ENCODE data around the gene KIF1B. TPM values are rescaled to one million over a fixed set of nuclear protein-coding genes. Genes with fewer than 3 reads are reported as not detected.
A peak's percentile ranks its signal among the peaks of the same experiment; 100 is the strongest.
"Not testable (repeated sequence)": the region's sequence is repeated elsewhere in the genome, so short reads cannot be mapped to it uniquely, and the experiment has no call there.

The KIF1B gene
- polyA plus RNA-seq, 1 donor = 23.8 TPM

- Histone ChIP-seq H3K27ac (ENCODE audit: low read length) (no peak overlapping the region), H3K36me3 (ENCODE audit: control insufficient read depth, insufficient read depth, low read length) (peaks cover 21% of the 10 kb centered on the region), H3K9me3 (ENCODE audit: control insufficient read depth, low read depth, low read length) (no peaks in the 10 kb centered on the region), H3K4me3 (ENCODE audit: low read length) (no peak overlapping the region), H3K27me3 (ENCODE audit: control insufficient read depth, insufficient read depth, low read length) (no peaks in the 10 kb centered on the region), H3K4me1 (ENCODE audit: control insufficient read depth, insufficient read depth, low read length) (no peaks in the 10 kb centered on the region)
- 100% methylated on average over 1 of the region's 2 CpGs for WGBS (ENCODE audit: insufficient coverage, low lambda C conversion rate)
- no peak for DNase-seq
Measured at GRCh38 chr1:10353693-10354092, 143.3 kb downstream of the KIF1B start.

- Histone ChIP-seq H3K27me3 (ENCODE audit: control insufficient read depth, insufficient read depth, low read length) (no peaks in the 10 kb centered on the region), H3K4me3 (ENCODE audit: low read length) (no peak overlapping the region), H3K9me3 (ENCODE audit: control insufficient read depth, low read depth, low read length) (no peaks in the 10 kb centered on the region), H3K36me3 (ENCODE audit: control insufficient read depth, insufficient read depth, low read length) (peaks cover 20% of the 10 kb centered on the region), H3K27ac (ENCODE audit: low read length) (no peak overlapping the region), H3K4me1 (ENCODE audit: control insufficient read depth, insufficient read depth, low read length) (no peaks in the 10 kb centered on the region)
- DNase-seq = no peak
- no CpG with 5 or more reads among the region's 1 CpG for WGBS (ENCODE audit: insufficient coverage, low lambda C conversion rate)
Measured at GRCh38 chr1:10360045-10360444, 149.7 kb downstream of the KIF1B start.

DNA sequence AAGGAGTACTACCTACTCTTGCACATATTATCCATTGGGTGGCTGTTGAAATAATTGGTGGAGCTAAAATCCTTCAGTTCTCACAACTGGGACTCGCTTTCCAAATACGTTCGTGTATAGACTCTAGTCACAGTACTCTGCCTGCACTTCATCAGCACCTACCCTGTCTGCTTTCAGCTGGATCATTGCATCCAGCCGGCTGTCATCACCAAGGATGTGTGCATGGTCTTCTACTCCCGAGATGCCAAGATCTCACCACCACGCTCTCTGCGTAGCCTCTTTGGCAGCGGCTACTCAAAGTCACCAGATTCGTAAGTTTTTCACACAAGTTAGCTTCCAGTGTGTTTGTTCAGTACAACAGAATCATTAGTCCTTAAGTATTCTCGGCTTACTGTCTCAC lies 151.1 kb downstream of the KIF1B start:
- Histone ChIP-seq H3K4me1 (ENCODE audit: control insufficient read depth, insufficient read depth, low read length) (no peaks in the 10 kb centered on the region), H3K9me3 (ENCODE audit: control insufficient read depth, low read depth, low read length) (no peaks in the 10 kb centered on the region), H3K27me3 (ENCODE audit: control insufficient read depth, insufficient read depth, low read length) (no peaks in the 10 kb centered on the region), H3K27ac (ENCODE audit: low read length) (no peak overlapping the region), H3K4me3 (ENCODE audit: low read length) (no peak overlapping the region), H3K36me3 (ENCODE audit: control insufficient read depth, insufficient read depth, low read length) (peaks cover 31% of the 10 kb centered on the region)
- no peak for DNase-seq
- WGBS (ENCODE audit: insufficient coverage, low lambda C conversion rate) = 100% methylated on average over 1 of the region's 10 CpGs

- 100% methylated on average over 2 of the region's 6 CpGs for WGBS (ENCODE audit: insufficient coverage, low lambda C conversion rate)
- Histone ChIP-seq H3K36me3 (ENCODE audit: control insufficient read depth, insufficient read depth, low read length) (peaks cover 41% of the 10 kb centered on the region), H3K9me3 (ENCODE audit: control insufficient read depth, low read depth, low read length) (no peaks in the 10 kb centered on the region), H3K4me1 (ENCODE audit: control insufficient read depth, insufficient read depth, low read length) (no peaks in the 10 kb centered on the region), H3K27me3 (ENCODE audit: control insufficient read depth, insufficient read depth, low read length) (no peaks in the 10 kb centered on the region), H3K4me3 (ENCODE audit: low read length) (no peak overlapping the region), H3K27ac (ENCODE audit: low read length) (no peak overlapping the region)
- no peak for DNase-seq
Measured at GRCh38 chr1:10368194-10368593, 157.8 kb downstream of the KIF1B start.

- Histone ChIP-seq H3K9me3 (ENCODE audit: control insufficient read depth, low read depth, low read length) (no peaks in the 10 kb centered on the region), H3K4me3 (ENCODE audit: low read length) (no peak overlapping the region), H3K27me3 (ENCODE audit: control insufficient read depth, insufficient read depth, low read length) (no peaks in the 10 kb centered on the region), H3K36me3 (ENCODE audit: control insufficient read depth, insufficient read depth, low read length) (peaks cover 57% of the 10 kb centered on the region), H3K4me1 (ENCODE audit: control insufficient read depth, insufficient read depth, low read length) (peaks cover 6% of the 10 kb centered on the region), H3K27ac (ENCODE audit: low read length) (no peak overlapping the region)
- 93% methylated on average over 3 of the region's 8 CpGs for WGBS (ENCODE audit: insufficient coverage, low lambda C conversion rate)
- no peak for DNase-seq
Measured at GRCh38 chr1:10374442-10374860, 164.1 kb downstream of the KIF1B start.

- H3K27ac ChIP-seq (ENCODE audit: low read length) = peak overlapping the region; percentile 5
- H3K9me3 ChIP-seq (ENCODE audit: control insufficient read depth, low read depth, low read length); H3K4me3 ChIP-seq (ENCODE audit: low read length); H3K27me3 ChIP-seq (ENCODE audit: control insufficient read depth, insufficient read depth, low read length); H3K4me1 ChIP-seq (ENCODE audit: control insufficient read depth, insufficient read depth, low read length): not testable (repeated sequence)
- H3K36me3 ChIP-seq (ENCODE audit: control insufficient read depth, insufficient read depth, low read length) = peaks cover 46% of the 10 kb centered on the region
- peak; percentile 27 to 42 for DNase-seq
- no CpG with 5 or more reads among the region's 14 CpGs for WGBS (ENCODE audit: insufficient coverage, low lambda C conversion rate)
Measured at GRCh38 chr1:10377365-10378029, 167.1 kb downstream of the KIF1B start.

DNA sequence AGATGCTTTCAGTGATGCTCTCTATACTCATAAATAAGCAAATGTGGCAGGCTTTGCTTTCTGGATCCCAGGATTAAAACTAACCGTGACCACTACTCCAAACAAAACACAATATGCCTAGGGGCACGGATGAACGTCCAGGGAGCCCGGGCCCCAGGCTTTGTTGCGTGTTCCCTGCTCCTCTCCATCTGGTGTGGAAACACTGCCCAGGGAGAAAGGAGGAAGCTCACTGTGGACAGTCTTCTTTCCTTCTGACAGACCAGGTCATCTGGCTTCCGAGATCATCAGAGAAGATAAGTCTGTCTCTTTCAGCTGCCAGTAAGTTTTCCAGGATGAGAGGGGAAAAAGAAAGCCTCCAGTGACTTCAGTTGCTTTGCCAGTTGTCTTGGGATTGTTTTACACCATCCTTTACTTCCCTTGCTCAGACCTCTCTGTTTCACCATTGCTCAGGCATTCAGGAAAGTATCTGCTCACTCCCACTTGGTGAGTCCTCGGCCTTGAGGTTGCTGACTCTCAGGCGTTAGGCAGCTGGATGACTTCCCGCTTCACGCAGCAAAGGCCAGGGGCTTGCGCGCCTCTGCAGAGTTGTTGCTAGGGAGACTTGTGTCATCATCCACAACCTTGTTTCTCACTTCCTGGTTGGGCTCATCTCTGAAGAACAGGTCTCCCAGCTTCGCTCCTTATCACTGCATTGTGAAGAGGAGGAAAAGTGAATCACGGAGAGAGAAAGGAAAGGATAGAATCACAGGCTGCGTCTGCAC lies 167.9 kb downstream of the KIF1B start:
- H3K27ac ChIP-seq (ENCODE audit: low read length) = peak overlapping the region; percentile 21
- H3K4me1 ChIP-seq (ENCODE audit: control insufficient read depth, insufficient read depth, low read length) = peaks cover 6% of the 10 kb centered on the region
- H3K36me3 ChIP-seq (ENCODE audit: control insufficient read depth, insufficient read depth, low read length) = peaks cover 46% of the 10 kb centered on the region
- 60% methylated on average over 2 of the region's 15 CpGs for WGBS (ENCODE audit: insufficient coverage, low lambda C conversion rate)
- peak; percentile 42 to 74 for DNase-seq
- no peaks in the 10 kb centered on the region for H3K9me3 ChIP-seq (ENCODE audit: control insufficient read depth, low read depth, low read length)
- H3K27me3 ChIP-seq (ENCODE audit: control insufficient read depth, insufficient read depth, low read length) = no peaks in the 10 kb centered on the region
- no peak overlapping the region for H3K4me3 ChIP-seq (ENCODE audit: low read length)

GRCh38 chr1:10379101-10379620 lies 168.8 kb downstream of the KIF1B start:
- Histone ChIP-seq H3K4me1 (ENCODE audit: control insufficient read depth, insufficient read depth, low read length) (peaks cover 6% of the 10 kb centered on the region), H3K36me3 (ENCODE audit: control insufficient read depth, insufficient read depth, low read length) (peaks cover 39% of the 10 kb centered on the region), H3K4me3 (ENCODE audit: low read length) (no peak overlapping the region), H3K9me3 (ENCODE audit: control insufficient read depth, low read depth, low read length) (no peaks in the 10 kb centered on the region), H3K27me3 (ENCODE audit: control insufficient read depth, insufficient read depth, low read length) (no peaks in the 10 kb centered on the region), H3K27ac (ENCODE audit: low read length) (no peak overlapping the region)
- WGBS (ENCODE audit: insufficient coverage, low lambda C conversion rate) = 100% methylated on average over 1 of the region's 10 CpGs
- DNase-seq = no peak

- no peak overlapping the region for H3K27ac ChIP-seq (ENCODE audit: low read length)
- WGBS (ENCODE audit: insufficient coverage, low lambda C conversion rate) = no CpG with 5 or more reads among the region's 6 CpGs
Measured at GRCh38 chr1:10379676-10380075, 169.3 kb downstream of the KIF1B start.

GRCh38 chr1:10380594-10381275 lies 170.4 kb downstream of the KIF1B start:
- no peak for DNase-seq
- H3K9me3 ChIP-seq (ENCODE audit: control insufficient read depth, low read depth, low read length) = no peaks in the 10 kb centered on the region
- no peak overlapping the region for H3K4me3 ChIP-seq (ENCODE audit: low read length)
- no CpG with 5 or more reads among the region's 5 CpGs for WGBS (ENCODE audit: insufficient coverage, low lambda C conversion rate)
- peaks cover 6% of the 10 kb centered on the region for H3K4me1 ChIP-seq (ENCODE audit: control insufficient read depth, insufficient read depth, low read length)
- H3K27me3 ChIP-seq (ENCODE audit: control insufficient read depth, insufficient read depth, low read length) = no peaks in the 10 kb centered on the region
- peaks cover 30% of the 10 kb centered on the region for H3K36me3 ChIP-seq (ENCODE audit: control insufficient read depth, insufficient read depth, low read length)
- no peak overlapping the region for H3K27ac ChIP-seq (ENCODE audit: low read length)

More at GRCh38 chr1:10379676-10380075, 169.3 kb downstream of the KIF1B start:
- Histone ChIP-seq H3K4me3 (ENCODE audit: low read length) (no peak overlapping the region), H3K9me3 (ENCODE audit: control insufficient read depth, low read depth, low read length) (no peaks in the 10 kb centered on the region), H3K36me3 (ENCODE audit: control insufficient read depth, insufficient read depth, low read length) (peaks cover 35% of the 10 kb centered on the region), H3K4me1 (ENCODE audit: control insufficient read depth, insufficient read depth, low read length) (peaks cover 6% of the 10 kb centered on the region), H3K27me3 (ENCODE audit: control insufficient read depth, insufficient read depth, low read length) (no peaks in the 10 kb centered on the region)
- DNase-seq = no peak

Measured in large intestine (tissue), 3 donors.